GOT3 (cell line): ENCODE results near the gene AUTS2.

Experiments
- DNase-seq: peaks from one replicate; lab custom pipeline; 2025; ENCODE audit warnings: mixed read lengths; lab: John Stamatoyannopoulos, UW

Gene AUTS2

GRCh38 chr7:70694434-70694970 is 1096.2 kb downstream of the AUTS2 start:
- DNase-seq: no peak

GRCh38 chr7:70694971-70695794 is 1096.9 kb downstream of the AUTS2 start:
- no peak for DNase-seq

DNA sequence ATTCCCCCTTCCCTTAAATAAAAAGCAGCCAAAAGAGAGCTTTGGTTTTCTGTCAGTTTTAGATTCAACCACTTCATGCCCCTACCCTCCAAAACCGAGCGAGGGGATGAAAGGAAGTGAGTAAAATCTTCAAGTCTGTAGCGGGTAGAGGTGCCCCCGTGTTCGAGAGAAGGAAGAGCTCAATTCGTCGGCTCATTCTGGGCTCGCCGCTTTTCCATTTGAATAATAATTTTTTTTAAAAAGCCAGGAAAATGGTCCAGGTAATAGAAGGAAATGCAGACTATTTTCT is 1097.5 kb downstream of the AUTS2 start:
- DNase-seq: no peak

GRCh38 chr7:70696201-70696754 is 1098.0 kb downstream of the AUTS2 start:
- DNase-seq: no peak

- no peak for DNase-seq
Observed at GRCh38 chr7:70698219-70698832, 1100.1 kb downstream of the AUTS2 start.

GRCh38 chr7:70699271-70699670 is 1101.0 kb downstream of the AUTS2 start:
- DNase-seq: no peak

DNA sequence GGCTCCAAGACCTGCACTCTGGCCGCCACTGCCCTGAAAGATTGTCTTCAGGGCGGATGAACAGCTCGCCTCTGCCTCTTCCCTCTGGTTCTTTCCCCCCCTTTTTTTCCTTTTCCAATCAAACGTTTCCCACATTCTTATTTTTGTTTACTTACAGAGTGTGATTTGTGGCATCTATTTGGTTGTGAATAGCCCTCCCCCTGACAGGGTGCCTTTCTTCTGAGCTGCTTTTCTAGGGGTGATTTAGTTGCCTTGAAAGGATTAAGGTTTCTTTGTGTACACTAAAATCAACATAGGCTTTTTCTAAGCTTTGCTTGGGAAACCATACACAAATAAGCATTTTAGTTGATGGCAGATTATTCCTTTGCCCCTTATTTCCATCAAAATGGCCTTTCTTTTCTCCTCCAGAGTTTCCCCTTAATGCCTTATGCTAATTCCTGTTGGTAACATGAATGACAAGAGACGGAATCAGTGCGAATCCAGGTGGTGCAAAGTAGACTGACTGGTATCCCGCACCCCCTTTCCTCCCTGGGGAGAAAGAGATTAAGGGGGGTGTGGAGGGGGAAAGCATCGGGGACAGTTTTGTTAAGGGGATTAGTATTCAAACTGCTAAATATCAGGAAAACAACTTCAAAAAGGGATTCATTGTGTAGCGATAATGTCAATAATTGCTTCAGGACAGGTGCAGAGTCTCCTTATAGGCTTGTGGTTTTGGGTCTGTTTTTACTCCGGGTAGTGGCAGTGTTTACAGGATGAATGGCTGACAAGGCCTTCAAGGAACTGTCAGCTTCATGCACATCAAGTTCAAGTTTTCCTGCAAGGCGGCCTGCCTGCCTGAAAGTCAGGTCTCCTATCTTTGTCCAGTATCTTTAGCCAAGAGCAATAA is 1102.0 kb downstream of the AUTS2 start:
- DNase-seq: no peak

DNA sequence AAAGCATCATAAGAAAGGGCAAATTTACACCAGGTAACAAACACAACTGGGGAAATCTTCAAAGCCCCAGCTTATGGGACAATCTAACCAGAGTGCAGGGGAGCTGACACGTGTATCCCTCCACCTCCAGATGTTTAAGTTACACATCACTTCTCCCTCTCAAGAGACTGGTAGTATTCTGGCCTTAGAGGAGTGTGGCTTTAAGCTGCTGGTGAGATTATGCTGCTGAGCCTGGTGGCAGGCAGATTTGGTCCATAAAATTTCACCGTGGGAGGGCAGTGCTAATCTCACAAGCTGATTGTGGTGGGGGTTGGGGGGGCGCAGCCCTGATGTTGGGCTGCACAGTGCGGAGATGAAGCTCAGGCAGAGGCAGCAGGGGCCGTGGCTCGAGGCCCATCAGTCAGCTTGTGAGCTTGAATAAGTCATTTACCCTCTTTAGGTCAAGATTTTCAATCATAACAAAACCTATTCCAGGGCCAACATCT is 1102.7 kb downstream of the AUTS2 start:
- DNase-seq: no peak

- no peak for DNase-seq
Observed at GRCh38 chr7:70701477-70701876, 1103.2 kb downstream of the AUTS2 start.

DNA sequence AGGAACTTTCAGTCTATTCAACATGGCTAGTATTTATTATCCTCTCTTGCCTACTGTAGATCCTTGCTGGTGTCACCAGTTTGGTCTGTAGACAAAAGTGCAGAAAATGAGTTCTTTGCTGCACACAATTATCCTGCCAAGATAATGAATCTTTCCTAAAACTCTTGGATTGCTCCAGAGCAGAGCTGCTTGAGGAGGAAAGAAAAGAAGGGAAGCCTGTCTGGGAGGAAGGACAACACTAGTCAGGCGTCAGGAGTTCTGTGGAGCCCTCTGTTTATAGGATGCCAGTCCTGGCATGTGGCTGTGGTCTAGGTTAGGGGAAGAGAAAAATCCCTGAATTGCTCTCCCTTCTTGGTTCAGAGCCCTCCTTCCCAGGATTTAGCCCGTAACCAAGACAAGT is 1103.7 kb downstream of the AUTS2 start:
- DNase-seq: no peak

- no peak for DNase-seq
Observed at GRCh38 chr7:70703785-70704184, 1105.5 kb downstream of the AUTS2 start.

DNA sequence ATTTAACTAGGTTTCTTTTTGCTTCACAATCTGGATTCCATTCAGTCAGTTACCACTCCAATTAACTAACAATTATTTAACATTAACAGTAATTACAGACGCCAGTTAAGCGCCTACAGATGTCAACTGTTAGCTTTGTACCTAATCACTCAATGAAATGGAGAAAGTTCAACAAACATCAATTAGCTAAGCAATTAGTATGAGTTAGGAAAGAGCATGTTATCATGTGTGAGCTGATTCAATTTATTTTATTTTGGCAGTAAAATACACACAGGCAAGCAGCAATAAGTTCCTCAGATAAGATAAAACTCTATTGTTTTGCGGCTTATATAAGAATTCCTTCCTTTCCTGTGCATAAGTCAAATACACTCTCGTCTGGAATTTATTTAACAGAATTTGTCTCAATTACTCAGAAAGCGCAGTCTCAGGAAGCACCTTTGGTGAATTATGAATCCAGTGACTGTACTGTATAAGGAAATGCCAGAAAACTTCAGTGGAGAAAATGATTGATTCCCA is 1106.6 kb downstream of the AUTS2 start:
- DNase-seq: no peak

- no peak for DNase-seq
Observed at GRCh38 chr7:70706204-70706603, 1107.9 kb downstream of the AUTS2 start.

DNA sequence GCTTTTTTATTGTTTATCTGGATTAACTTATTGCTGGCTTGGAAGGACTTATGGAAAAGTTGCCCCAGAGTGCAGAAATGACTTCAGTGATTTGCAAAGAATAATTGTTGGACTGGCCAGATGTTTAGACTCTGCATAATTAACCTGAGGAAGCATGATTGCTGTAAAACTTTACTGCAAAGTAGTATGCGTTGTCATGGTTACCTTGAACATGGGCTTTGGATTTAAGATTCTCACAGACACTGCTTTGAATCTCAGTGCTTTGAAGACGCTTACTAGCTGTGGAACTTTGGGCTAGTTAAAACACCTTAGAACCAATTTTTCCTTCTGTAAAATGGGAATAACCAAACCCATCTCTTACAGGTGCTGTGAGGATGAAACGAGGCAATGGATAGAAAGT is 1108.4 kb downstream of the AUTS2 start:
- DNase-seq: no peak

DNA sequence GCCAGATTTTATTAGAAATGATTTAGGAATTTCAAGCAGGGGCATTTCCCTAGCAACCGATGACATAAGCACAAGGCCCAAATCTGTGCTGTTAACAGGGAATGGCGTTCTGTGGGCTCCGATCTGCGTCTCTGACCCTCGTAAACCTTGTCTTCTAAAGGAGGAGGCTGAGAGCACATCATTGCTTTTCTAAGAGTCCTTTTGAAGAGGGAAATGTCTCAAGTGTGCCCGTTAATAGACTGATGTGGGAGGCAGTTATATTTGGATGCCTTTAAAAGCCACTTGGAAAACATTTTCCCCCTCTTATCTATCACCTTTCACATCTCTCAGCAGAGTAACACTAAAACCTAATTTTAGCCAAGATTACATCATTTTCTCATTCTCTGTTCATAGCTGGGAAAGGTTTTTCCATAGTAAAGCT is 1109.6 kb downstream of the AUTS2 start:
- DNase-seq: no peak

GRCh38 chr7:70710011-70710480 is 1111.8 kb downstream of the AUTS2 start:
- peak; percentile 31 for DNase-seq

GRCh38 chr7:70710651-70711050 is 1112.4 kb downstream of the AUTS2 start:
- DNase-seq: no peak

- no peak for DNase-seq
Observed at GRCh38 chr7:70711452-70711851, 1113.2 kb downstream of the AUTS2 start.

- DNase-seq: no peak
Observed at GRCh38 chr7:70712942-70713341, 1114.7 kb downstream of the AUTS2 start.

GRCh38 chr7:70714506-70715038 is 1116.3 kb downstream of the AUTS2 start:
- no peak for DNase-seq

GRCh38 chr7:70717553-70718329 is 1119.5 kb downstream of the AUTS2 start:
- DNase-seq: no peak
